ENCODE results near the gene PDILT. TPM values are rescaled to one million over a fixed set of nuclear protein-coding genes. Genes with fewer than 3 reads are reported as not detected.

PDILT gene
- total RNA-seq, 2 experiments from 2014 or later, result not detected

GRCh38 chr16:20352615-20353014, 51.9 kb downstream of the PDILT start, which contains the start of gene UMOD:
TSS of gene UMOD (minus strand) at chr16:20352715. CDS start at chr16:20350737, 1,978 bp downstream.
- peaks cover 14% of the 10 kb centered on the region for H3K27me3 Mint-ChIP-seq
- no peak within 1 kb of the TSS for H3K27ac Mint-ChIP-seq
- DNase-seq, result no peak
- no peaks in the 10 kb centered on the region for H3K36me3 Mint-ChIP-seq
- no peaks in the 10 kb centered on the region for H3K9me3 Mint-ChIP-seq
- no peaks in the 10 kb centered on the region for H3K4me1 Mint-ChIP-seq
- no peak within 1 kb of the TSS for H3K4me3 Mint-ChIP-seq

- Mint-ChIP-seq H3K9me3 (no peaks in the 10 kb centered on the region), H3K27ac (no peak overlapping the region), H3K4me3 (no peak overlapping the region), H3K4me1 (no peaks in the 10 kb centered on the region), H3K36me3 (no peaks in the 10 kb centered on the region), H3K27me3 (no peaks in the 10 kb centered on the region)
- DNase-seq, result no peak
Observed at GRCh38 chr16:20349615-20350014, 54.9 kb downstream of the PDILT start.

GRCh38 chr16:20348365-20349185, 56.0 kb downstream of the PDILT start:
- DNase-seq, result no peak
- H3K27me3 Mint-ChIP-seq, result no peaks in the 10 kb centered on the region
- no peak overlapping the region for H3K4me3 Mint-ChIP-seq
- H3K4me1 Mint-ChIP-seq, result no peaks in the 10 kb centered on the region
- H3K9me3 Mint-ChIP-seq, result no peaks in the 10 kb centered on the region
- no peak overlapping the region for H3K27ac Mint-ChIP-seq
- H3K36me3 Mint-ChIP-seq, result no peaks in the 10 kb centered on the region

- H3K4me3 Mint-ChIP-seq, result no peak overlapping the region
- H3K36me3 Mint-ChIP-seq, result no peaks in the 10 kb centered on the region
- H3K27me3 Mint-ChIP-seq, result no peaks in the 10 kb centered on the region
Observed at GRCh38 chr16:20347666-20348364, 56.7 kb downstream of the PDILT start.

GRCh38 chr16:20344611-20345010, 59.9 kb downstream of the PDILT start:
- no peak for DNase-seq
- Mint-ChIP-seq H3K27me3 (no peaks in the 10 kb centered on the region), H3K4me1 (no peaks in the 10 kb centered on the region), H3K36me3 (no peaks in the 10 kb centered on the region), H3K9me3 (no peaks in the 10 kb centered on the region), H3K4me3 (no peak overlapping the region), H3K27ac (no peak overlapping the region)

More at GRCh38 chr16:20347666-20348364, 56.7 kb downstream of the PDILT start:
- no peak for DNase-seq
- H3K9me3 Mint-ChIP-seq, result no peaks in the 10 kb centered on the region
- no peaks in the 10 kb centered on the region for H3K4me1 Mint-ChIP-seq
- H3K27ac Mint-ChIP-seq, result no peak overlapping the region

- Mint-ChIP-seq H3K27me3 (no peaks in the 10 kb centered on the region), H3K4me1 (no peaks in the 10 kb centered on the region), H3K36me3 (no peaks in the 10 kb centered on the region), H3K9me3 (no peaks in the 10 kb centered on the region), H3K4me3 (no peak overlapping the region), H3K27ac (no peak overlapping the region)
- DNase-seq, result no peak
Observed at GRCh38 chr16:20339744-20340143, 64.8 kb downstream of the PDILT start.

GRCh38 chr16:20336955-20337354, 67.6 kb downstream of the PDILT start:
- Mint-ChIP-seq H3K9me3 (no peaks in the 10 kb centered on the region), H3K27ac (no peak overlapping the region), H3K4me3 (no peak overlapping the region), H3K27me3 (no peaks in the 10 kb centered on the region), H3K4me1 (no peaks in the 10 kb centered on the region), H3K36me3 (no peaks in the 10 kb centered on the region)
- no peak for DNase-seq

- Mint-ChIP-seq H3K27ac (no peak overlapping the region), H3K4me3 (no peak overlapping the region), H3K36me3 (no peaks in the 10 kb centered on the region), H3K9me3 (no peaks in the 10 kb centered on the region), H3K4me1 (no peaks in the 10 kb centered on the region), H3K27me3 (no peaks in the 10 kb centered on the region)
- no peak for DNase-seq
Observed at GRCh38 chr16:20334396-20334795, 70.1 kb downstream of the PDILT start.

GRCh38 chr16:20333120-20333519, 71.4 kb downstream of the PDILT start:
- no peaks in the 10 kb centered on the region for H3K36me3 Mint-ChIP-seq
- H3K27me3 Mint-ChIP-seq, result no peaks in the 10 kb centered on the region
- DNase-seq, result no peak
- no peaks in the 10 kb centered on the region for H3K4me1 Mint-ChIP-seq
- no peaks in the 10 kb centered on the region for H3K9me3 Mint-ChIP-seq
- H3K27ac Mint-ChIP-seq, result no peak overlapping the region
- no peak overlapping the region for H3K4me3 Mint-ChIP-seq

- Mint-ChIP-seq H3K27ac (no peak overlapping the region), H3K4me3 (no peak overlapping the region), H3K9me3 (no peaks in the 10 kb centered on the region), H3K36me3 (no peaks in the 10 kb centered on the region), H3K4me1 (no peaks in the 10 kb centered on the region), H3K27me3 (no peaks in the 10 kb centered on the region)
- no peak for DNase-seq
Observed at GRCh38 chr16:20332411-20332810, 72.1 kb downstream of the PDILT start.

- Mint-ChIP-seq H3K4me3 (no peak overlapping the region), H3K4me1 (no peaks in the 10 kb centered on the region), H3K27ac (no peak overlapping the region), H3K27me3 (no peaks in the 10 kb centered on the region), H3K9me3 (no peaks in the 10 kb centered on the region), H3K36me3 (no peaks in the 10 kb centered on the region)
- no peak for DNase-seq
Observed at GRCh38 chr16:20331635-20332034, 72.9 kb downstream of the PDILT start.

GRCh38 chr16:20329392-20330138, 75.0 kb downstream of the PDILT start:
- Mint-ChIP-seq H3K9me3 (no peaks in the 10 kb centered on the region), H3K27ac (no peak overlapping the region), H3K36me3 (no peaks in the 10 kb centered on the region), H3K4me3 (no peak overlapping the region), H3K27me3 (no peaks in the 10 kb centered on the region), H3K4me1 (no peaks in the 10 kb centered on the region)
- DNase-seq, result no peak

GRCh38 chr16:20327444-20328041, 77.0 kb downstream of the PDILT start, which contains the start of gene GP2:
TSS of gene GP2 (minus strand) at chr16:20327513. CDS start at chr16:20326431, 1,082 bp downstream.
- Mint-ChIP-seq H3K4me1 (no peaks in the 10 kb centered on the region), H3K9me3 (no peaks in the 10 kb centered on the region), H3K4me3 (no peak within 1 kb of the TSS), H3K36me3 (no peaks in the 10 kb centered on the region), H3K27ac (no peak within 1 kb of the TSS), H3K27me3 (no peaks in the 10 kb centered on the region)
- DNase-seq, result no peak

- Mint-ChIP-seq H3K36me3 (no peaks in the 10 kb centered on the region), H3K4me1 (no peaks in the 10 kb centered on the region), H3K4me3 (no peak overlapping the region), H3K27ac (no peak overlapping the region), H3K27me3 (no peaks in the 10 kb centered on the region), H3K9me3 (no peaks in the 10 kb centered on the region)
- no peak for DNase-seq
Observed at GRCh38 chr16:20326321-20326720, 78.2 kb downstream of the PDILT start.

- H3K4me3 Mint-ChIP-seq, result no peak overlapping the region
- H3K27me3 Mint-ChIP-seq, result no peaks in the 10 kb centered on the region
- H3K27ac Mint-ChIP-seq, result no peak overlapping the region
- no peak for DNase-seq
- no peaks in the 10 kb centered on the region for H3K36me3 Mint-ChIP-seq
- H3K9me3 Mint-ChIP-seq, result no peaks in the 10 kb centered on the region
- no peaks in the 10 kb centered on the region for H3K4me1 Mint-ChIP-seq
Observed at GRCh38 chr16:20325005-20325404, 79.5 kb downstream of the PDILT start.

All from activated naive CD8-positive, alpha-beta T cell treated with anti-CD3 and anti-CD28 coated beads for 36 hours (primary cell).